CD4-positive, alpha-beta T cell treated with Interleukin-15 for 1 hour (primary cell): ENCODE results near the gene NMNAT1.
"Not testable (repeated sequence)": the region's sequence is repeated elsewhere in the genome, so short reads cannot be mapped to it uniquely, and the experiment has no call there.

Source experiments
- DNase-seq: peaks from one replicate; pipeline ENCODE4 v3.0.0-alpha.2; 2020

NMNAT1 gene

GRCh38 chr1:9942939-9943788 is at the start of gene NMNAT1, which contains the start of gene LZIC:
NMNAT1 (plus strand) TSS chr1:9943475; CDS start chr1:9972074, 28,599 bp downstream.
LZIC (minus strand) TSS chr1:9943391; CDS start chr1:9936619, 6,772 bp downstream.
- peak; percentile 89 for DNase-seq

DNA sequence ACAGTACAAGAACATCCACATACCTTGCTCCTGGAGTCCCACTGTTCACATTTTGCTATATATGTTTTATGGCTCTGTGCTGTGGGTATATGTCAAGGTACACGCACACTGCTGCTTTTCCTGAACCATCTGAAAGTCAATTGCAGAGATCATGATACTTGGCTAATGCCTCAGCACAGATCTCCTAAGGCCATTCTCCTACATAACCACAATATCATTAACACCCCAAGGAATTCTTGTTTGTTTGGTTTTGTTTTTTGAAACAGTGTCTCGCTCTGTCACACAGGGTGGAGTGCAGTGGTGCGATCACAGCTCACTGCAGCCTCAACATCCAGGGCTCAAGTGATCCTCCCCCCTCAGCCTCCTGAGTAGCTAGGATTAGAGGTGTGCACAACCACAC is 49.2 kb upstream of the NMNAT1 start:
- no peak for DNase-seq

GRCh38 chr1:9900142-9901043 is 42.9 kb upstream of the NMNAT1 start:
- peak; percentile 59 for DNase-seq

- DNase-seq = no peak
These were observed 41.9 kb upstream of the NMNAT1 start for GRCh38 chr1:9901148-9902059.

DNA sequence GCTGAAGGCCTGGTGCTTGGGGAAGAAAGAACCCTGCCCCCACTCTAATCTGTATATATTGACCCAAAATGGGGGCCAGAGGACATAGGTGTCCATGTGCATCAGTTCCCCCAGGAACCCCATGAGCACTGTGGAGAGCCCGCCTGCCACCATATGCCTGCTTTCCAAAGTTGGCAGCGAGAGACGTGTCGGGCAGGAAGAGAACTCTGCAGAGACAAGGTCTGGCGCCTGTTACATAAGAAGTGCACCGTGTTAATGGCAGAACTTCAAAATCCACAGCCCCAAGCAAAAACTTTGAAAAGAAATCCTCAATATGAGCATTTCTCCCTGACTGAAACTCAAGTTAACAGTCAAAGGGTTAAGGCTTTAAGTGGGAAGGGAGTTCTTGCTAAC is 41.2 kb upstream of the NMNAT1 start:
- no peak for DNase-seq

- DNase-seq = no peak
These were observed 39.3 kb upstream of the NMNAT1 start for GRCh38 chr1:9903801-9904527.

- DNase-seq = no peak
These were observed 38.7 kb upstream of the NMNAT1 start for GRCh38 chr1:9904596-9904995.

DNA sequence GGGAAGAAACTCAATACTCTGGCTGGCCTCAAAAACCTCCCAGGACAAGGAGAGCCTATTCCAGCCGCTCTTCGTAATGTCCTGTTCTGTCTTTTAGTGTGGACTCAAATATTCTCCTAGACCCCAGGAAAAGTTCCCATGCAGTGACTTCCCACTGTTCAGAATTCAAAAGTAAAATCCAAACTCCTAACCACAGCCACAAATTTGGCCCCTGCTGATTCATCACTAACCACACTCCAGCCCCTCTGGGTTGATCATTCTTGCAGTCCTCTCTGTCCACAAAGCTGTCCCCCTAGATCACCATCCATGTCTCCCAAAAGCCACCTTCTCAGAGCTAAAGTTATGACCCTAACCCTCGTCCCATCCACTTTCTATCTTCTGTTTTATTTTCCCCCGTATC is 38.3 kb upstream of the NMNAT1 start:
- DNase-seq = no peak

GRCh38 chr1:9906466-9906865 is 36.8 kb upstream of the NMNAT1 start:
- no peak for DNase-seq

GRCh38 chr1:9907441-9907840 is 35.8 kb upstream of the NMNAT1 start:
- no peak for DNase-seq

- no peak for DNase-seq
These were observed 34.4 kb upstream of the NMNAT1 start for GRCh38 chr1:9908871-9909233.

- no peak for DNase-seq
These were observed 33.8 kb upstream of the NMNAT1 start for GRCh38 chr1:9909234-9910046.

DNA sequence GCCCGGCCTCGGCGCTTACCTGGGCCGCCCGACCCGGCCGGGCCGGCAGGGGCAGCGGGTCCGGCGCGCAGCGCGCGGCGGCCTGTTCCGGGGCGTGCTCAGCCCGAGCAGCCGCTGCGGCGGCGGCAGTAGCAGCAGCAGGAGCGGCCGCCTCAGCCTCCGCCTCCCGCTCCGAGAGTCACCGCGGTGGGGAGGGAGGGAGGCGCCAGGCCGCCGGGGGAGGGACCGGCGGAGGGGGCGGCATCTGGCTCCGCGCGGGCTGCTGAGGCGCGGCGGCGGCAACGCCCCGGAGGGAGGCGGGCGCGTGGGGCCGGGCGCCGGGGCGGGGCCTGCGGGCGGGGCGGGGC is 33.2 kb upstream of the NMNAT1 start, which contains the start of gene CTNNBIP1:
CTNNBIP1 (minus strand) TSS at position 194 of the 347 bp plus-strand sequence. CDS start 38,205 bp downstream, outside the sequence.
- no peak for DNase-seq

DNA sequence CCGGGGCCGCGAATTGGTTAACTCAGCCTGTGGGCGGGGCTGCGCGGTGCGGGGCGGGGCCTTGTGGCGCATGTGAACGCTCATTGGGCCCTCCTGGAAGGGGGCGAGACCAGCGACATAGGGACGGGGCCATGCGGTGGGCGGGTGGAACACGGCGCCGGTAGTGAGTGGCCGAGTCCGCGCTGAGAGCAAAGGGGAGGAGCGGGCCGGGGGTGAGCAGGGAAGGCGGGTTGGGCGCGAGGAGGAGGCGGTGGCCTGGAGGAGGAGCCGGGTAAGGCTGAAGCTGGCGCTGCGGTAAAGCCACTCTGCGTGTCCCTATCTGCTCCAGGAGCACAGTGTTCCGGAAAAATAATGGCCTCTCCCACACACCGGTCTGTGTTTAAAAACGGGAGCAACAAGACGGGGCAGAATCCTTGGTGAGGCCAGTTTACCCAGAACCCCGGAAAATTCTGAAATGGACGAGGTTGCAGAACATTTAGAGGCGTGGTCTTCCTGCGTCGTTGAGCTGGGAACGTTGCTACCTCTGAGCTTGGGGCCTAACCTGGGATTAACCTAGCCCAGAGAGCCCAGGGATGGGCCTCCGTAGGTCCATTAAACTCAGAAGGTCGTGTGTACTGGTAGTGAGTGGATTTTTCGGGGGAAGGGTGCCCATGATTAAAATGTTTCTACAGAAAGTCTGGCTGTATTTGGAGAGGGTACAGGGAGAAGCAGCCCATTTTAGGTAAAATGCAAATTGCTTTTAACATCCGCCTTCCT is 32.7 kb upstream of the NMNAT1 start:
- peak; percentile 99 for DNase-seq

GRCh38 chr1:9912264-9912936 is 30.9 kb upstream of the NMNAT1 start:
- DNase-seq = no peak

GRCh38 chr1:9914610-9914937 is 28.7 kb upstream of the NMNAT1 start:
- no peak for DNase-seq

- no peak for DNase-seq
These were observed 26.8 kb upstream of the NMNAT1 start for GRCh38 chr1:9916452-9916851.

DNA sequence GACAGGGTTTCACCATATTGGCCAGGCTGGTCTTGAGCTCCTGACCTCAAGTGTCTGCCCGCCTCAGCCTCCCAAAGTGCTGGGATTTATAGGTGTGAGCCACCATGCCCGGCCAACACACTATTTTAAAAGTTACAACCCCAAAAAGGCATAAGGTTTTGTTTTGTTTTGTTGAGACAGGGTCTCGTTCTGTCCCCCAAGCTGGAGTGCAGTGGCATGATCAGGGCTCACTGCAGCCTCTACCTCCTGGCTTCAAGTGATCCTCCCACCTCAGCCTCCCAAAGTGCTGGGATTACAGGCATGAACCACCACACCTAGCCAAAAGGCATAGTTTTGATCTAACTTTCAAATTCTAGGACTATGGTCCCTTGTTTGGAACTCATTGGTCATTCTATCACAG is 25.8 kb upstream of the NMNAT1 start:
- DNase-seq = not testable (repeated sequence)

DNA sequence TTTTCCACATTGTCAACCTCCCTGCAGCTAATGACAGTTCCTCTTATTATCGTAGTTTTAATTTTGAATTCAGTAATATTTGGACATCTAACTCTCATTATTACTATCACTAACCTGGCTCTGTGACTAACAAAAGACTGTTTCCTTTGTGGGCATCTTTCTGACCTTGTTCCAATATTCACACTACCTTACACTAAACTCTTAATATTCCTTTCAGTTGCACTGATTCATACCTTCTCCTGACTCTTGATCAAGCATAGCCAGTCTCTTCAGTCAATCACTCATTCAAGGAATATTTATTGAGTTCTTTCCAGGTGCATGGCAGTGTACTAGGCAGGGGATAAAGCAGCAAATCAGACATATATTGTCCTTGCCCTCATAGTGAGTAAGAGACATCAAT is 25.4 kb upstream of the NMNAT1 start:
- no peak for DNase-seq

GRCh38 chr1:9920606-9921005 is 22.7 kb upstream of the NMNAT1 start:
- DNase-seq = no peak
